GM21619 (cell line): ENCODE data around the gene EXD1.
"Not testable (repeated sequence)": the region's sequence is repeated elsewhere in the genome, so short reads cannot be mapped to it uniquely, and the experiment has no call there.

Source experiments
- ATAC-seq: cut with Tn5 transposase; IDR thresholded peaks from one replicate; pipeline ENCODE4 v1.9.1; 2021; ENCODE audit not compliant: unreplicated experiment

EXD1 gene, protein sequence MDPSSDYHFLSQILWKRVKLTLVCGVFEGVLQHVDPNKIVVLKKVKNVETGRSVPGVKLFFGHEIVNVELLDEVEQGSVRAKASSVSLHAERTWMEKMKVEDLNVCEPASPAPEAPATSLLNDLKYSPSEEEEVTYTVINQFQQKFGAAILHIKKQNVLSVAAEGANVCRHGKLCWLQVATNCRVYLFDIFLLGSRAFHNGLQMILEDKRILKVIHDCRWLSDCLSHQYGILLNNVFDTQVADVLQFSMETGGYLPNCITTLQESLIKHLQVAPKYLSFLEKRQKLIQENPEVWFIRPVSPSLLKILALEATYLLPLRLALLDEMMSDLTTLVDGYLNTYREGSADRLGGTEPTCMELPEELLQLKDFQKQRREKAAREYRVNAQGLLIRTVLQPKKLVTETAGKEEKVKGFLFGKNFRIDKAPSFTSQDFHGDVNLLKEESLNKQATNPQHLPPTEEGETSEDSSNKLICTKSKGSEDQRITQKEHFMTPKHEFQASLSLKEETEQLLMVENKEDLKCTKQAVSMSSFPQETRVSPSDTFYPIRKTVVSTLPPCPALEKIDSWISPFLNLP

DNA sequence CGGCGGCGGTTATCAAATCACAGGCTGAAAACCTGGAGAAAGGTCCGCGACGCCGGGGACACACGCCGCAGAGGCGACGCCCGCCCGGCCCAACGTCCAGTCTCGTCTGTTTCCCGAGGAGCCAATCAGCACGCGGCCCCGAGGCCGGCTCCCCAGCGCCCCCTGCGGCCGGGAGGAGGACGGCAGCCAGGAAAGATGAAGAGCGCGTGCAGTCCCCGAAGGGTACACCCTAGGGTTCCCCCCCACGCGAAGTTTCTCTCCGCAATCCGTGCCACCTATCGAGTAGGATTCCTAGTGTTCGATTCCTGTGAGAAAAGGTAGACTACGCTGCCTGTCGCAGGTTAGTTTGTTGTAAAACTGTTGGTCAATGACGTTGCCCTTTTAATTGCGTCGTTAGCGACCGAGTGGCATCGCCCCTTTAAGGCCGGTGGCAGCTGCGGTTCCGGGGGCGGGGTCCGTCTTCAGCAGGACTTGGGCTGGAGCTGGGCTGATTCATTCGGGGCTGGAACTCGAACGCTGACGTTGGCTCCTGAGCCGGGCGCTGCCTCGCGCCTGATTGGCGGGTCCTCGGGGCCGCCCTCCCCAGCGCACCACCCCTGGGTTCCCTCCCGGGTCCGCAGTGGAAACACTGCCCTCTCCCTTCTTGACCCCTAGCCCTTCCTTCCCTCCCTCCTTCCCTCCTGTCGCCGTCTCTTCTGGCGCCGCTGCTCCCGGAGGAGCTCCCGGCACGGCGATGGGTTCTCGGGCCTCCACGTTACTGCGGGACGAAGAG lies at the start of gene EXD1, which contains the start of gene CHP1:
EXD1 (minus strand) TSS at position 108 of the 772 bp plus-strand sequence. CDS start 4,182 bp downstream, outside the sequence.
CHP1 (plus strand) TSS at position 619 of the 772 bp plus-strand sequence; CDS start at position 734, 115 bp downstream.
- peak; percentile 97 for ATAC-seq

DNA sequence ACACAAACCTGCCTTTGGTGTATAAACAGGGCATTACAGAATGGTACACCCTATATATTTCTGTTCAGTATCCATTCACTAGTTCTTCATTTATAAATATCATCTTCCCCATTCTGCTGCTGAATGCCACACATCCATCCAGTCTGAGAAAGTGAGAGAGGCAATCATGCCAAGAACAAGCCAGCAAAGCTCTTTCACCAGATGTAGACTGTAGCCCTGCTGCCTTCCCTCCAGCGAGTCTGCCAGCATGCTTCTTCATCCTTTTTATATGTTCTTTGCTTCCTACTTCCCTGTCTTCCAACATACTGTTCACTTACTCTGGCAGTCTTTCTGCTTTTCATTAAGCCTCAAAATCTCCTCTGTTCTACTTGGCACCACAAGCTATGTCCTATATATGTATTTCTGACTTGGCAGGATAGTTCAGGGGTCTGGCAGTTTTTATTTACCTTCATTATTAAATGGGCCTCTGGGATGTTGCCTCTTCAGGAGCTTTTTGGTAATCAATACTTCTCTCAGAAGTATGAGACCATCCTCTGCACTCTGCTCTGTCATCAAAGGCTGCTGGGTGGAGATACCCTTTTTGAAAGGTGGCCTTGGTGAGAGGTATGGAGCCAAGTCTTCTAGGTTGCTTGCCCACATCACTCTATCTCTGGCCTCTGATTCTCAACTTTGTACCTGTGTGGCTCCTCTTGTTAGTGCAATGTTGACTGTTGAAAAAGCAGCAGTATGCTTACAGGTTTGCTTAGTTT lies 49.2 kb upstream of the EXD1 start:
- ATAC-seq: no peak

DNA sequence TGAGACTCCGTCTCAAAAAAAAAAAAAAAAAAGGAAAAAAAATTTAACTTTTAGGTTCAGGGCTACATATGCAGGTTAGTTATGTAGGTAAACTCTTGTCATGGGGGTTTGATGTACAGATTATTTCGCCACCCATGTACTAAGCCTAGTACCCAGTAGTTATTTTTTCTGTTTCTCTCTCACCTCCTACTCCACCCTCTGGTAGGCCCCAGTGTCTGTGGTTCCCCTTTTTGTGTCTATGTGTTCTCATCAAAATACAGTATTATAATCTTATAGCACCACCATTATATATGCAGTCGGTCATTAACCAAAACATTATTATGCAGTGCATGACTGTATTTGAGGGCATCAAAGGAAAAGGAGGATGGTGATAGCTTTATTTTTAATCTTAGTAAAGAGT lies 47.8 kb upstream of the EXD1 start:
- ATAC-seq: no peak

DNA sequence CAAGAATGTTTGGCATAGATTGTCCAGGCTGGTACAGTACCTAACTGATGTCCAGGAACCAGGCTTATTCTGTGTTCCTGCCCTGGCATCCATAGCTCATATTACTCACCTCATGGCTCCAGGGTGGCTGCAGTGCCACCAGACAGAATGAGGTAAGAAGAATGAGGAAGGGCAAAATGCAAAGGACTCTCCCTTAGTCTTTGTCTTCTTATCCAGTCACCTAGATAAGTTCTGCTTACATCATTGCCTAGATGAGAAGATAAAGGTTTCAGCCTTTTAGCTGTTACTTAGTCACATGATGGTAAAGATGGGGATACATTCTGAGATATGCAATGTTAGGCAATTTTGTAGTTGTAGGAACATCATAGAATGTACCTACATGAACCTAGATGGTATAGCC lies 46.3 kb upstream of the EXD1 start:
- ATAC-seq: no peak

DNA sequence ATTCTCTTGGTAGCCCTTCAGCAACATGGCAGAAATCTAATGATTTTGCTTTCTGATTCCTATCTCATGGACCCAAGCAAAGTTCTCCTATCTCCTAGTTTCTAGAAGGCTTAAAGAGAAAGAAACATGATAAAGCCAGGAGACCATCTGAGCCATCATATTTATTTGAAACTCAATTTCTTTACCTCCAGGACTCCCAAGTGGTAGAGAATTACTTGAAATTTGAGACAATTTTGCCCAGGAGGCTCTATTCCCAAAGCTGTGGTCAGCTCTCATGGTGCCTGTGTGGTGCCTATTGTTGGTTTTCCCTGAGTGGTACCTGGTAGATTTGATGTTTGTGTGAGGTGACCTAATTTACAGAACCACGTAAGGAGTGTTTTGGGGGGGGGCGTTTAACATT lies 39.3 kb upstream of the EXD1 start:
- ATAC-seq: no peak

DNA sequence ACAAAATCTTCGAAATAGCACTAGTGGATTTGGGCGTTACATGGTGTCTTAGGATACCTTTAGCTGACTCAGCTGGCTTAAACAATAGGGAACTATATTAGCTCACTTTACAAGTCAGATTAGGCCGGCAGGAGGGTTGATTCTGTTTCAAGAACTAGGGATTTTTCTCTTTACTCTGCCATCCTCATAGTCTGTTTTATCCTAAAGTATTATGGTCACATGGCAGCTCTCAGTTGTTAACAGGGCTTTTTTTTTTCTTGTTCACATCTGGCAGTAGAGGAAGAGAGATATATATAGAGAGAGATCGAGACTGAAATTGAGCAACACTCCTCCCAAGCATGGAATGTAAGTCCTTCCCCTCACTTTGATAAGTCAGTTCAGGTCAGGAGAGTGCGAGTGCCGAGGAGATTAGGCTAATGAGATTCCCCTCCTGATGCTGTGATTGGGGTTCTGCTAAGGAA lies 33.4 kb upstream of the EXD1 start:
- no peak for ATAC-seq

DNA sequence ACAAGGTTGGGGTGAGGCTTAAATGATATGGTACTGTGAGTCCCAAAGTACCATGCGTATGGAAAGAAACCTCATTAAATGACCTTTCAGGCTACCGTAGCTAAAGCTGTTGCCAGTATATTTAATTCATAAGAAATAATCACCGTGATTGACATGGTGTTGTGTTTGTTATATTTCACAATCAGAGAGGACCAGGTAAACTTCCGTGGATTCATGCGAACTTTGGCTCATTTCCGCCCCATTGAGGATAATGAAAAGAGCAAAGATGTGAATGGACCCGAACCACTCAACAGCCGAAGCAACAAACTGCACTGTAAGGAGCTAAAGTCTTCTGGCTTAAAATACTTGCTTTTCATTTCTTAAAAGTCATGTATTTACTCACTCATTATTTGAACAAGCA lies 32.0 kb upstream of the EXD1 start:
- no peak for ATAC-seq

DNA sequence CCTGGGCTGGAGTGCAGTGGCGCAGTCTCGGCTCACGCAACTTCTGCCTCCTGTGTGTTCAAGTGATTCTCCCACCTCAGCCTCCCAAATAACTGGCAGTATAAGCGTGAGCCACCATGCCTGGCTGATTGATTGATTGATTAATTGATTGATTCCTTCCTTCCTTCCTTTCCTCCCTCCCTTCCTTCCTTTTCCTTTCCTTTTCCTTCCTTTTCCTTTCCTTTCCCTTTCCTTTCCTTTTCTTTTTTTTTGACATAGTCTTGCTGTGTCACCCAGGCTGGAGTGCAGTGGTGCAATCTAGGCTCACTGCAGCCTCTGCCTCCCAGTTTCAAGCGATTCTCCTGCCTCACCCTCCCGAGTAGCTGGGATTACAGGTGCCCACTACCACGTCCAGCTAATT lies 30.4 kb upstream of the EXD1 start:
- ATAC-seq: not testable (repeated sequence)

DNA sequence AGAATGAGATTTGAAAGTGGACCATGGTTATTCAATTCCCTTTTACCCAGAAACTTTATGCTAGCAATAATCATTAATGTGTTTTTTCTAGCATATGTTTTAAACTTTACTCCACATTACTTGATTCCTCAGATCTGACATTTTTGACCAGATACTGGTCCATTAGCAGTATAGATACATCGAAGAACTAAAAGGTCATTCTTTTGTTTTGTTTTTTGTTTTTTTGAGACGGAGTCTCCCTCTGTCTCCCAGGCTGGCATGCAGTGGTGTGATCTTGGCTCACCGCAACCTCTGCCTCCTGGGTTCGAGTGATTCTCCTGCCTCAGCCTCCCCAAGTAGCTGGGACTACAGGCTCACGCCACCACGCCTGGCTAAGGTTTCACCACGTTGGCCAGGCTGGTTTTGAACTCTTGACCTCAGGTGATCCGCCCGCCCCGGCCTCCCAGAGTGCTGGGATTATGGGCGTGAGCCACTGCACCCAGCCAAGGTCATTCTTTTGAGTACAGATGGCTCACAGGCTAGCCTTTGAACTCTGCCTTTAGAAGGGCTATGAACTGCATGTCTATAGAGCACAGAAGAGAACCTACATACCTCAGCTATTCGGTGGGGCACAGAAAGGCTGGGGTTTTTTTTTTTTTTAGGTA lies 29.1 kb upstream of the EXD1 start:
- ATAC-seq: no peak

DNA sequence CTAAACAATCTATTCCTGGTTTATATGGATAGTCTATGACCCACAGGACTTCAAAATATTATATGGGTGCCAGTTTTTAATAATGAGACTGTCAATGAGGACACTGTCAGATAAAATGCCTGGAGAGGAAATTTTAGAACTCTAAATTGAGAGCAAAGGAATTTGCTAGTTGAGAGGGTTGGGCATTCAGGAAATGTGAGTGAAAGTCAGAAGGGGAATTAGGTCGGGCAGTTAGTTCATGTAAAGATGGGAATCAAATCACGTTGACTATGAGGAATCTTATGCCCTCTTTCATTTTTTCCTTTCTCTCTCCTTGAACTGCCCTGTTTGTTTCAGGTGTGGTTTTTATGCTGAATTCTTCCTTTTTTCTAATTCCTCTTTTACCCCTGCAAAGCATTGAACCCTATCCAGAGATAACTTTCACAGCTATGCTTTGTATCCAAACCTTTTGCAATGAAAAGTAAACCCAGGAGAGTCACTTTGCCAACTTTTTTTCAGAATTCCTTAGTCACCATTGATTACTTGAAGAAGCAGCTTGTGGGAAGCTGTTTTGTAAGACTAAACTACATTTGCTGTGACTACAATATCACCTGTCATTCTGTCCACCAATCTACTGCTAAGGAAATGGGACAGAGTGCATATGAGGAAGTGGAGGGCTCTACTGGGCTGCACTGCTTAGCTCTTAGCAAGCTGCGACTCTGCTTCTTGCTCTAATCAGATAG lies 28.4 kb upstream of the EXD1 start:
- ATAC-seq: no peak

DNA sequence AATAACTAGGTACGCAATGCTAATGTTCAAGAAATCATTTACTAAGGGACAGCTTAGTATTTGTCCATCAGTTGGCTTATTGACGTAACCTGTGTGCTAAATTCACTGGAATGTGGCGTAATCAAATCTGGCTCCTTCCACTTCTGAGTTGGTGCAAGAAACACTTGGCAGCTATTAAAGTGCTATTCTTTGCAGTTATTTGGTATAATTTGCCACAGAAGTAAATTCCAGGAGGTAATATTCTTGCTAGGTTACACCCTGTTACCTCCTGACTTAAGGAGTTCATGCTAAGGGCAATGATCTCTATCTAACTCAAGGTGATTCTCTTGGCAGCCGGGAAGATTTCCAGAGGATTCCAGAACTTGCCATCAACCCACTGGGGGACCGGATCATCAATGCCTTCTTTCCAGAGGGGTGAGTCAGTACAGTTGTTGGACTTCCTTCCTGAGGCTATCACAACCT lies 26.1 kb upstream of the EXD1 start:
- ATAC-seq: no peak

DNA sequence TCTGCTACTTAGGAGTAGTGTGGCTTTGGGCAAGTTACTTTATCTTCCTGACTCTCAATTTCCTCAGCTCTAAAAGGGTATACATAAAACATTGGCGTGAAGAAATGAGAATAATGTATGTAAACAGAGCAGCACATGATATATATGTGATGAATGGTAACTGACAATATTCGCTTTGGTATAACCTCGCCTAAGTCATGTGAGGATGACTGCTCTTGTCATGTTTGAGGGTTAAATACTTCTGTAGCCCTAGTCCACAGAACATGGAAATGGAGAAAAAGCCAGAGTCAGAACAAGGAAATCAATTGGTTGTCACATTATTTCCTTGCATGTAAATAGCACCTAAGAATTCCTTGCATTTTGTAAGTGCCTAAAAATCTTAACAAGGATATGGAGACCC lies 25.5 kb upstream of the EXD1 start:
- ATAC-seq: no peak

DNA sequence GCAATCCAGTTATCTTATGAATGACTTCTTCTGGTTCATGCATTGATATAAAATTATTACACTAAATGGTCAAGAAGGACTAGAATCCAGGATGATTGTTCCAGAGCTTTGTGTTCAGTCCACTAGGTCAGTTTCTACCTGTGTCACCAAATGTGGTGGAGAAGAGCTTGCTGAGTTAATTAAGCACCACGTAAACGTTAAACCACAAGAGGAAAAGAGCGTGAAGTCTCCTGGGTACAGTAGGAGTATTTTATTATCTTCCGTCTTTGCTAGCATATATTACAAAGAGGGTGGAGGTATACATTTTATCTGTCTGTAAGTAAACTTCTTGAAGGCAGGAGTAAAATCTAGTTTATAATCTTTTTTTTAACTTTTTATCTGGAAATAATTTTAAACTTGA lies 24.0 kb upstream of the EXD1 start:
- ATAC-seq: no peak

DNA sequence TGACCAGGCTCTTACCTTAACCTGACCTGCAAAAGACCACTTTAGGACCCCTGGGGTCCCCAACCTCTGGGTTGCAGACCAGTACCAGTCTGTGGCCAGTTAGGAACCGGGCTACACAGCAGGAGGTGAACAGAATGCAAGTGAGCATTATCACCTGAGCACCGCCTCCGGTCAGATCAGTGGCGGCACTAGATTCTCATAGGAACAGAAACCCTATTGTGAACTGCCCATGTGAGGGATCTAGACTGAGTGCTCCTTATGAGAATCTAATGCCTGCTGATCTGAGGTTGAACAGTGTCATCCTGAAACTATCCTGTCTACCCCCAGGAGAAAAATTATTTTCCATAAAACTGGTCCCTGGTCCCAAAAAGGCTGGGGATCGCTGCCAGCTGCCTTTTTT lies 20.9 kb upstream of the EXD1 start:
- no peak for ATAC-seq

DNA sequence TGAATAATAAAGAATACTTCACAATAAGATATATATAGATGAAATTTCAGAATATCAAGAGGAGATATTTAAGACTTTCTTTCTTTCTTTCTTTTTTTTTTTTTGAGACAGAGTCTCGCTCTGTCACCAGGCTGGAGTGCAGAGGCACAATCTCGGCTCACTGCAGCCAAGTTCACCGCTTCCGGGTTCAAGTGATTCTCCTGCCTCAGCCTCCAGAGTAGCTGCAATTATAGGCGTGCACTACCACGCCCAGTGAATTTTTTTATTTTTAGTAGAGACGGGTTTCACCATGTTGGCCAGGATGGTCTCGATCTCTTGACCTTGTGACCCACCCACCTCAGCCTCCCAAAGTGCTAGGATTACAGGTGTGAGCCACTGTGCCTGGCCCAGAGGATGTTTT lies 20.2 kb upstream of the EXD1 start:
- ATAC-seq: not testable (repeated sequence)

DNA sequence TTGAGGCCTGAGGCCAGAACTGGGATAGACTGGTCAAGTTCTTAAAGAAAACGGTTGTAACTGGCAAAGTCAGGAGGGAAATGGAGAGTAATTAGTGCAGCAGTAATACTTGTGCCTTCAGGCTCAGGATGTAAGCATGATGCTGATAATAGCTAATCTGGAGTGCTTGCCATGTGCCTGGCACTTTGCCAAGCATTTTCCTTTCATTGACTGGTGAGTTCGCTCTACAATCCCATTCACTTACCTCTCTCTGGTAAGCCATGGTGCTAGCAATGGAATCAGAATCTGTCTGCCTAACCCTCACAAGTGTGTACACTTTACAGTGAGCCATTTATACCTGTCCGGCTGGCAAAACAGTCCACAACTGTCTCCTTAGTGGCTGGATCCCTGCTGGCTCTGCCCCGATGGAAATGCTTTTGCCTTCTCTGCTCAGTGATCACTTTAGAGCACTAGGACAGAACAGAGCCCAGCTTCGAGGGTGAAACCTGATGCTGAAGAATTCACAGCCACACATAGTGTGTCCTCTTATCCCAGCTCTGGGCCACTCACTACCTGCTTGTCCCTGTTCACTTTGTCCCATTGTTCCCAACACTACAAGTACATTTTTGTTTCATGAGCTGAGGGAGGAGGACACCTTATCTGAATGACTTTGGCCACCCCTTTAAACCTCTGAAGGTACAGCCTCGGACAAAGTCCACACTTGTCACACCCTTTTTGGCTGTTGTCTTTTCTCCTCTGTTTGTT lies 10.8 kb upstream of the EXD1 start:
- ATAC-seq: no peak

DNA sequence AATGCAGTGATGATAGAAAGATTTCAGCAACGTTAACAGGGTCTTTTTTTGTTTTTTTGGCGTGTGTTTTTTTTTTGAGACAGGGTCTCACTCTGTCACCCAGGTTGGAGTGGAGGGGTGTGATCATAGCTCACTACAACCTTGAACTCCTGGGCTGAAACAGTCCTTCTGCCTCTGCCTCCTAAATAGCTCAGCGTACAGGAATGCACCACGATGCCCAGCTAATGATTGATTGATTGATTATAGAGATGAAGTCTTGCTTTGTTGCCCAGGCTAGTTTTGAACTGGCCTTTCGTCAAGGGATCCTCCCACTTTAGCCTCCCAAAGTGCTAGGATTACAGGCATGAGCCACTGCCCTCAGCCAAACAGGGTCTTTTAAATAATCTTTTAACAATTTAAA lies 7.5 kb upstream of the EXD1 start:
- no peak for ATAC-seq

DNA sequence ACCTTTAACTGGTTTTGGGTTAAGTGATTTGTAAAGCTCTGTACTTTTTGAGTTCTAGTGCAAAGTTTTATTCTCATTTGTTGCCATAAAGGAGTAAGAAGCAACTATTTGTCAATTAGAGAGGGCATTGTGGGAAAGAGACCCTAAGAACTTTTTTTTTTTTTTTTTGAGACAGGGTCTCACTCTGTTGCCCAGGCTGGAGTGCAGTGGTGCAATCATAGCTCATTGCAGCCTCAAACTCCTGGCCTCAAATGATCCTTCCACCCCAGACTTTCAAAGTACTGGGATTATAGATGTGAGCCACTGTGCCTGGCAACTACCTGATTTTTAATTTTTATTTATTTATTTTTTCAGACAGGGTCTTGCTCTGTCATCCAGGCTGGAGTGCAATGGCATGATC lies 5.4 kb upstream of the EXD1 start:
- no peak for ATAC-seq

DNA sequence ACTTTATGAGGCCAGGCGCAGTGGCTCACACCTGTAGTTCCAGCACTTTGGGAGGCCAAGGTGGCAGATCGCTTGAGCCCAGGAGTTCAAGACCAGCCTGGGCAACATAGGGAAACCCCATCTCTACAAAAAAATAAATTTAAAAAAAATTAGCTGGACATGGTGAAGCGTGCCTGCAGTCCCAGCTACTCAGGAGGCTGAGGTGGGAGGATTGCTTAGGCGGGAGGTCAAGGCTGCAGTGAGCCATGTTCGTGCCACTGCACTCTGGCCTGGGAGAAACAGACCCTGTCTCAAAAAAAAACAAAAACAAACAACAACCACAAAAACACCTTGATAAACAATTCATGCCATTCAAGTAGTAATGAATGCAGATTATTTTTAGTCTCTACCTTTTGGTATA lies 4.7 kb upstream of the EXD1 start:
- ATAC-seq: not testable (repeated sequence)
